SK-N-SH treated with all-trans-retinoic acid at 6 μM for 48 hours (cell line): ENCODE data around the gene STARD13.

Experiments used
- ATAC-seq: fragments of 200-7000 bp; cut with Tn5 transposase; 3 replicates; pipeline ENCODE4 v1.9.1; 2020; ENCODE audit warnings: mild to moderate bottlenecking, moderate library complexity
- ARNTL ChIP-seq: fragments of 450-650 bp; formaldehyde crosslinking; IDR thresholded peaks from 2 replicates; pipeline ENCODE4 v1.5.0; 2020; ENCODE audit warnings: low read depth, mild to moderate bottlenecking, moderate library complexity, borderline replicate concordance
- BACH2 ChIP-seq: fragments of 250-450 bp; sonication (Bioruptor Pico); IDR thresholded peaks from 2 replicates; pipeline ENCODE4 v1.9.0; 2021; ENCODE audit warnings: mild to moderate bottlenecking, borderline replicate concordance
- CREB5 ChIP-seq: fragments of 250-450 bp; sonication (Bioruptor Pico); IDR thresholded peaks from 2 replicates; pipeline ENCODE4 v1.5.1; 2020; ENCODE audit warnings: low read depth, mild to moderate bottlenecking, moderate library complexity
- CSDC2 ChIP-seq: fragments of 250-450 bp; sonication (Bioruptor Pico); IDR thresholded peaks from 2 replicates; pipeline ENCODE4 v1.5.0; 2020; ENCODE audit warnings: mild to moderate bottlenecking, moderate library complexity
- ESRRG ChIP-seq: fragments of 250-450 bp; sonication (Bioruptor Pico); IDR thresholded peaks from 2 replicates; pipeline ENCODE4 v1.6.1; 2021; ENCODE audit warnings: mild to moderate bottlenecking
- ISL1 ChIP-seq: fragments of 250-450 bp; sonication (Bioruptor Pico); IDR thresholded peaks from 2 replicates; pipeline ENCODE4 v2.1.2; 2022; ENCODE audit warnings: mild to moderate bottlenecking, moderate library complexity
- PATZ1 ChIP-seq: fragments of 250-450 bp; sonication (Bioruptor Pico); IDR thresholded peaks from 2 replicates; pipeline ENCODE4 v1.8.0; 2020; ENCODE audit warnings: mild to moderate bottlenecking, moderate library complexity, borderline replicate concordance
- POU6F1 ChIP-seq: fragments of 250-450 bp; sonication (Bioruptor Pico); IDR thresholded peaks from 2 replicates; pipeline ENCODE4 v1.8.0; 2021; ENCODE audit warnings: low read depth, mild to moderate bottlenecking, moderate library complexity, borderline replicate concordance
- PPARA ChIP-seq: fragments of 250-450 bp; sonication (Bioruptor Pico); IDR thresholded peaks from 2 replicates; pipeline ENCODE4 v1.5.0; 2020; ENCODE audit warnings: mild to moderate bottlenecking, borderline replicate concordance
- RARB ChIP-seq: fragments of 250-450 bp; sonication (Bioruptor Pico); IDR thresholded peaks from 2 replicates; pipeline ENCODE4 v1.8.0; 2021; ENCODE audit warnings: mild to moderate bottlenecking, moderate library complexity
- SNAI2 ChIP-seq: fragments of 250-450 bp; sonication (Bioruptor Pico); IDR thresholded peaks from 2 replicates; pipeline ENCODE4 v1.5.0; 2020; ENCODE audit warnings: mild to moderate bottlenecking, moderate library complexity
- TCF4 ChIP-seq: fragments of 250-450 bp; sonication (Bioruptor Pico); IDR thresholded peaks from 2 replicates; pipeline ENCODE4 v1.8.0; 2021; ENCODE audit warnings: mild to moderate bottlenecking, moderate library complexity, borderline replicate concordance
- TOX ChIP-seq: fragments of 250-450 bp; sonication (Bioruptor Pico); IDR thresholded peaks from 2 replicates; pipeline ENCODE4 v1.8.0; 2021; ENCODE audit warnings: mild to moderate bottlenecking, moderate library complexity, borderline replicate concordance
- TSHZ2 ChIP-seq: fragments of 250-450 bp; sonication (Bioruptor Pico); IDR thresholded peaks from 2 replicates; pipeline ENCODE4 v1.5.0; 2020; ENCODE audit warnings: mild to moderate bottlenecking, moderate library complexity
- ZC3H10 ChIP-seq: fragments of 250-450 bp; sonication (Bioruptor Pico); IDR thresholded peaks from 2 replicates; pipeline ENCODE4 v1.5.1; 2021; ENCODE audit warnings: mild to moderate bottlenecking, moderate library complexity
- ZFP3 ChIP-seq: fragments of 250-450 bp; sonication (Bioruptor Pico); IDR thresholded peaks from 2 replicates; pipeline ENCODE4 v1.5.0; 2020; ENCODE audit warnings: mild to moderate bottlenecking, moderate library complexity
- ZFP30 ChIP-seq: fragments of 450-650 bp; formaldehyde crosslinking; IDR thresholded peaks from 2 replicates; pipeline ENCODE4 v1.5.0; 2022; ENCODE audit warnings: mild to moderate bottlenecking, moderate library complexity
- ZNF565 ChIP-seq: fragments of 450-650 bp; formaldehyde crosslinking; conservative IDR thresholded peaks from 2 replicates; pipeline ENCODE4 v1.5.0; 2020; ENCODE audit warnings: low read depth, mild to moderate bottlenecking, moderate library complexity
- ZNF70 ChIP-seq: fragments of 450-650 bp; formaldehyde crosslinking; IDR thresholded peaks from 2 replicates; pipeline ENCODE4 v1.5.0; 2020; ENCODE audit warnings: mild to moderate bottlenecking, moderate library complexity
- ZNF8 ChIP-seq: fragments of 450-650 bp; formaldehyde crosslinking; IDR thresholded peaks from 2 replicates; pipeline ENCODE4 v1.5.0; 2020; ENCODE audit warnings: mild to moderate bottlenecking, moderate library complexity

Gene STARD13

GRCh38 chr13:33125821-33126570 lies 159.6 kb downstream of the STARD13 start (continued):
- TF ChIP-seq POU6F1 (CRISPR knock-in tag) (0 out of 2 replicates have a peak, but pooled peaks have one; percentile 19), CSDC2 (CRISPR knock-in tag) (0 out of 2 replicates have a peak, but pooled peaks have one; percentile 74), PATZ1 (CRISPR knock-in tag) (peak; percentile 28; the same call in 1 of the 2 replicates), ZC3H10 (CRISPR knock-in tag) (no peak), CREB5 (CRISPR knock-in tag) (no peak), SNAI2 (no peak), TCF4 (CRISPR knock-in tag) (no peak), ZNF70 (CRISPR knock-in tag) (no peak), RARB (no peak), ZNF8 (no peak), ZNF565 (no peak), BACH2 (CRISPR knock-in tag) (no peak), ZFP30 (CRISPR knock-in tag) (no peak)

- TF ChIP-seq ZNF70 (CRISPR knock-in tag) (no peak), ISL1 (CRISPR knock-in tag) (peak; percentile 87)
- peak; percentile 51 for ATAC-seq
These were observed 162.3 kb downstream of the STARD13 start for GRCh38 chr13:33123066-33123859.

GRCh38 chr13:33119856-33120543 lies 165.6 kb downstream of the STARD13 start:
- peak; percentile 68 for ATAC-seq
- TF ChIP-seq TOX (no peak), ZFP3 (CRISPR knock-in tag) (no peak), ESRRG (no peak), ISL1 (CRISPR knock-in tag) (peak; percentile 54), RARB (no peak), ARNTL (CRISPR knock-in tag) (no peak), POU6F1 (CRISPR knock-in tag) (no peak; the same call in 1 of the 2 replicates)

- ATAC-seq = peak; percentile 27
- no peak for TF ChIP-seq PPARA (CRISPR knock-in tag)
- TF ChIP-seq ZNF565 = no peak
- TF ChIP-seq TSHZ2 (CRISPR knock-in tag) = no peak
- TF ChIP-seq ZNF8 = peak; percentile 6; the same call in 1 of the 2 replicates
- TF ChIP-seq CSDC2 (CRISPR knock-in tag) = 0 out of 2 replicates have a peak, but pooled peaks have one; percentile 33
- no peak for TF ChIP-seq ZFP30 (CRISPR knock-in tag)
- TF ChIP-seq POU6F1 (CRISPR knock-in tag) = no peak
These were observed 166.4 kb downstream of the STARD13 start for GRCh38 chr13:33119022-33119781.
